Neural cell (in vitro differentiated cells): ENCODE results near the gene LRRC45. TPM values are rescaled to one million over a fixed set of nuclear protein-coding genes. Genes with fewer than 3 reads are reported as not detected.

Source experiments
- H2AFZ ChIP-seq: fragments of 200-600, 300-800 bp; sonication (generic), shearing (Covaris generic); 2 replicates; pipeline ENCODE4 v1.6.0; 2014; ENCODE audit warnings: low read depth, mild to moderate bottlenecking, antibody characterized with exemption, low read length, moderate library complexity
- H3F3A ChIP-seq: fragments of 200-600 bp; shearing (Covaris generic); 2 replicates; pipeline ENCODE4 v1.6.1; 2016; ENCODE audit warnings: mild to moderate bottlenecking, moderate library complexity, mixed read lengths, antibody characterized with exemption, low read length; ENCODE audit not compliant: insufficient read depth, poor library complexity, severe bottlenecking
- H3K27ac ChIP-seq: fragments of 200-600, 300-800 bp; sonication (generic), shearing (Covaris generic); 2 replicates; pipeline ENCODE4 v1.5.1; 2014; ENCODE audit warnings: mild to moderate bottlenecking, low read length, moderate library complexity
- H3K27me3 ChIP-seq: fragments of 300-800, 200-600 bp; sonication (generic), shearing (Covaris generic); 2 replicates; pipeline ENCODE4 v1.6.0; 2014; ENCODE audit warnings: mild to moderate bottlenecking, low read depth, low read length, moderate library complexity; ENCODE audit not compliant: insufficient read depth
- H3K36me3 ChIP-seq: fragments of 300-800, 200-600 bp; sonication (generic), shearing (Covaris generic); 2 replicates; pipeline ENCODE4 v1.5.1; 2014; ENCODE audit warnings: mild to moderate bottlenecking, antibody characterized with exemption, low read length, moderate library complexity; ENCODE audit not compliant: insufficient read depth
- H3K4me2 ChIP-seq: fragments of 300-800, 200-600 bp; sonication (generic), shearing (Covaris generic); 2 replicates; pipeline ENCODE4 v1.6.0; 2014; ENCODE audit warnings: mild to moderate bottlenecking, low read length
- H3K4me3 ChIP-seq: fragments of 300-800, 200-600 bp; sonication (generic), shearing (Covaris generic); 2 replicates; pipeline ENCODE4 v1.5.1; 2014; ENCODE audit warnings: mild to moderate bottlenecking, low read length, moderate library complexity
- H3K79me2 ChIP-seq: fragments of 200-600 bp; shearing (Covaris generic); replicated peaks from 2 replicates; pipeline ENCODE4 v1.6.0; 2014; ENCODE audit warnings: mild to moderate bottlenecking, low read length, moderate library complexity; ENCODE audit not compliant: insufficient read depth
- H3K9ac ChIP-seq: fragments of 300-800, 200-600 bp; sonication (generic), shearing (Covaris generic); 2 replicates; pipeline ENCODE4 v1.6.1; 2016; ENCODE audit warnings: mild to moderate bottlenecking, low read length, mixed read lengths
- H3K9me2 ChIP-seq: fragments of 200-600 bp; shearing (Covaris generic); 2 replicates; pipeline ENCODE4 v1.6.1; 2016; ENCODE audit warnings: mild to moderate bottlenecking, low read length, mixed read lengths; ENCODE audit not compliant: insufficient read depth
- H3K9me3 ChIP-seq: fragments of 200-600, 300-800 bp; sonication (generic), shearing (Covaris generic); 2 replicates; pipeline ENCODE4 v1.6.1; 2016; ENCODE audit warnings: mild to moderate bottlenecking, mixed run types, low read length, moderate library complexity, mixed read lengths
- H4K20me1 ChIP-seq: fragments of 200-600 bp; shearing (Covaris generic); 2 replicates; pipeline ENCODE4 v1.6.1; 2016; ENCODE audit warnings: mild to moderate bottlenecking, mixed run types; ENCODE audit not compliant: insufficient read depth
- EP300 ChIP-seq: fragments of 450-650 bp; conservative IDR thresholded peaks from 2 replicates; pipeline ENCODE4 v1.6.1; 2014; ENCODE audit warnings: antibody characterized with exemption, mild to moderate bottlenecking, moderate library complexity; ENCODE audit not compliant: poor library complexity, severe bottlenecking
- EZH2 ChIP-seq: fragments of 200-600, 300-800 bp; shearing (Covaris generic), sonication (generic); IDR thresholded peaks from 2 replicates; pipeline ENCODE4 v1.6.1; 2014; ENCODE audit warnings: antibody characterized with exemption, low read length, borderline replicate concordance, mild to moderate bottlenecking; ENCODE audit not compliant: insufficient read depth, poor library complexity, severe bottlenecking
- MXI1 ChIP-seq: fragments of 450-650 bp; conservative IDR thresholded peaks from 2 replicates; pipeline ENCODE4 v1.6.1; 2014; ENCODE audit warnings: antibody characterized with exemption, mild to moderate bottlenecking; ENCODE audit not compliant: poor library complexity, severe bottlenecking
- POLR2AphosphoS5 ChIP-seq: IDR thresholded peaks from 2 replicates; pipeline ENCODE4 v1.6.1; 2012
- RAD21 ChIP-seq: fragments of 450-650 bp; conservative IDR thresholded peaks from 2 replicates; pipeline ENCODE4 v1.6.1; 2014; ENCODE audit warnings: antibody characterized with exemption, mild to moderate bottlenecking, moderate library complexity
- SMC3 ChIP-seq: fragments of 450-650 bp; conservative IDR thresholded peaks from 2 replicates; pipeline ENCODE4 v1.6.1; 2014; ENCODE audit warnings: antibody characterized with exemption, mild to moderate bottlenecking, moderate library complexity; ENCODE audit not compliant: poor library complexity
- TAF1 ChIP-seq: IDR thresholded peaks from 2 replicates; pipeline ENCODE4 v1.6.1; 2012; ENCODE audit warnings: low read depth
- polyA plus RNA-seq: library from polyadenylated mRNA; depleted of rRNA; stranded (reverse); fragments of >200 nt; gene quantifications from 2 replicates; pipeline ENCODE4 v1.2.3, GENCODE V29; 2014
- TF ChIP-seq, protein P1 (sequence below): fragments of 450-650 bp; IDR thresholded peaks from 2 replicates; pipeline ENCODE4 v1.5.1; 2014; ENCODE audit warnings: antibody characterized with exemption, mild to moderate bottlenecking, moderate library complexity; ENCODE audit not compliant: poor library complexity, severe bottlenecking
- TF ChIP-seq, protein P2 (sequence below): IDR thresholded peaks from 2 replicates; pipeline ENCODE4 v1.6.1; 2012; ENCODE audit warnings: borderline replicate concordance

Gene LRRC45
- polyA plus RNA-seq, 1 donor from 2014 or later: 51.7 TPM

- H2AFZ ChIP-seq: no peak overlapping the region
- no peaks in the 10 kb centered on the region for H3K9me2 ChIP-seq
- H3K36me3 ChIP-seq: no peaks in the 10 kb centered on the region
- no peaks in the 10 kb centered on the region for H3F3A ChIP-seq
- TF ChIP-seq, protein P1, sequence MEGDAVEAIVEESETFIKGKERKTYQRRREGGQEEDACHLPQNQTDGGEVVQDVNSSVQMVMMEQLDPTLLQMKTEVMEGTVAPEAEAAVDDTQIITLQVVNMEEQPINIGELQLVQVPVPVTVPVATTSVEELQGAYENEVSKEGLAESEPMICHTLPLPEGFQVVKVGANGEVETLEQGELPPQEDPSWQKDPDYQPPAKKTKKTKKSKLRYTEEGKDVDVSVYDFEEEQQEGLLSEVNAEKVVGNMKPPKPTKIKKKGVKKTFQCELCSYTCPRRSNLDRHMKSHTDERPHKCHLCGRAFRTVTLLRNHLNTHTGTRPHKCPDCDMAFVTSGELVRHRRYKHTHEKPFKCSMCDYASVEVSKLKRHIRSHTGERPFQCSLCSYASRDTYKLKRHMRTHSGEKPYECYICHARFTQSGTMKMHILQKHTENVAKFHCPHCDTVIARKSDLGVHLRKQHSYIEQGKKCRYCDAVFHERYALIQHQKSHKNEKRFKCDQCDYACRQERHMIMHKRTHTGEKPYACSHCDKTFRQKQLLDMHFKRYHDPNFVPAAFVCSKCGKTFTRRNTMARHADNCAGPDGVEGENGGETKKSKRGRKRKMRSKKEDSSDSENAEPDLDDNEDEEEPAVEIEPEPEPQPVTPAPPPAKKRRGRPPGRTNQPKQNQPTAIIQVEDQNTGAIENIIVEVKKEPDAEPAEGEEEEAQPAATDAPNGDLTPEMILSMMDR: no peak
- no peak for TF ChIP-seq EZH2
- no peak for TF ChIP-seq POLR2AphosphoS5
- no peak for TF ChIP-seq EP300
- TF ChIP-seq, protein P2, sequence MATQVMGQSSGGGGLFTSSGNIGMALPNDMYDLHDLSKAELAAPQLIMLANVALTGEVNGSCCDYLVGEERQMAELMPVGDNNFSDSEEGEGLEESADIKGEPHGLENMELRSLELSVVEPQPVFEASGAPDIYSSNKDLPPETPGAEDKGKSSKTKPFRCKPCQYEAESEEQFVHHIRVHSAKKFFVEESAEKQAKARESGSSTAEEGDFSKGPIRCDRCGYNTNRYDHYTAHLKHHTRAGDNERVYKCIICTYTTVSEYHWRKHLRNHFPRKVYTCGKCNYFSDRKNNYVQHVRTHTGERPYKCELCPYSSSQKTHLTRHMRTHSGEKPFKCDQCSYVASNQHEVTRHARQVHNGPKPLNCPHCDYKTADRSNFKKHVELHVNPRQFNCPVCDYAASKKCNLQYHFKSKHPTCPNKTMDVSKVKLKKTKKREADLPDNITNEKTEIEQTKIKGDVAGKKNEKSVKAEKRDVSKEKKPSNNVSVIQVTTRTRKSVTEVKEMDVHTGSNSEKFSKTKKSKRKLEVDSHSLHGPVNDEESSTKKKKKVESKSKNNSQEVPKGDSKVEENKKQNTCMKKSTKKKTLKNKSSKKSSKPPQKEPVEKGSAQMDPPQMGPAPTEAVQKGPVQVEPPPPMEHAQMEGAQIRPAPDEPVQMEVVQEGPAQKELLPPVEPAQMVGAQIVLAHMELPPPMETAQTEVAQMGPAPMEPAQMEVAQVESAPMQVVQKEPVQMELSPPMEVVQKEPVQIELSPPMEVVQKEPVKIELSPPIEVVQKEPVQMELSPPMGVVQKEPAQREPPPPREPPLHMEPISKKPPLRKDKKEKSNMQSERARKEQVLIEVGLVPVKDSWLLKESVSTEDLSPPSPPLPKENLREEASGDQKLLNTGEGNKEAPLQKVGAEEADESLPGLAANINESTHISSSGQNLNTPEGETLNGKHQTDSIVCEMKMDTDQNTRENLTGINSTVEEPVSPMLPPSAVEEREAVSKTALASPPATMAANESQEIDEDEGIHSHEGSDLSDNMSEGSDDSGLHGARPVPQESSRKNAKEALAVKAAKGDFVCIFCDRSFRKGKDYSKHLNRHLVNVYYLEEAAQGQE: no peak
- no peak for TF ChIP-seq RAD21
- no peak for TF ChIP-seq TAF1
- TF ChIP-seq SMC3: no peak
- no peak for TF ChIP-seq MXI1
- H3K79me2 ChIP-seq: peaks cover 11% of the 10 kb centered on the region
- no peak overlapping the region for H3K9ac ChIP-seq
- no peak overlapping the region for H3K27ac ChIP-seq
- no peak overlapping the region for H3K4me3 ChIP-seq
- no peak overlapping the region for H3K4me2 ChIP-seq
- H3K9me3 ChIP-seq: no peaks in the 10 kb centered on the region
- no peaks in the 10 kb centered on the region for H3K27me3 ChIP-seq
- H4K20me1 ChIP-seq: no peaks in the 10 kb centered on the region
Observed at GRCh38 chr17:82025401-82026107, 2.4 kb downstream of the LRRC45 start.

- no peaks in the 10 kb centered on the region for H4K20me1 ChIP-seq
- H3K9me2 ChIP-seq: no peaks in the 10 kb centered on the region
- H3F3A ChIP-seq: no peaks in the 10 kb centered on the region
- TF ChIP-seq, protein P2: no peak
- TF ChIP-seq TAF1: no peak
- TF ChIP-seq EZH2: no peak
- TF ChIP-seq SMC3: no peak
- no peak for TF ChIP-seq EP300
- TF ChIP-seq RAD21: no peak
- no peak for TF ChIP-seq POLR2AphosphoS5
- TF ChIP-seq MXI1: no peak
- TF ChIP-seq, protein P1: no peak
- no peaks in the 10 kb centered on the region for H3K36me3 ChIP-seq
- H3K9me3 ChIP-seq: no peaks in the 10 kb centered on the region
- H3K27ac ChIP-seq: no peak overlapping the region
- H3K79me2 ChIP-seq: no peaks in the 10 kb centered on the region
- no peak overlapping the region for H2AFZ ChIP-seq
- no peak overlapping the region for H3K9ac ChIP-seq
- H3K4me3 ChIP-seq: no peak overlapping the region
- no peak overlapping the region for H3K4me2 ChIP-seq
- no peaks in the 10 kb centered on the region for H3K27me3 ChIP-seq
Observed at GRCh38 chr17:82028246-82028645, 5.1 kb downstream of the LRRC45 start.
